HG02885 (cell line): ENCODE measurements around the gene PRSS36.
"Not testable (repeated sequence)": the region's sequence is repeated elsewhere in the genome, so short reads cannot be mapped to it uniquely, and the experiment has no call there.

ENCODE experiments used
- ATAC-seq: cut with Tn5 transposase; IDR thresholded peaks from one replicate; pipeline ENCODE4 v1.9.1; 2021; ENCODE audit warnings: mild to moderate bottlenecking; ENCODE audit not compliant: unreplicated experiment, poor library complexity

The PRSS36 gene

GRCh38 chr16:31149894-31150890, at the start of gene PRSS36:
TSS of gene PRSS36 (minus strand) at chr16:31150066. CDS start at chr16:31150035, 31 bp downstream.
- ATAC-seq = no peak

DNA sequence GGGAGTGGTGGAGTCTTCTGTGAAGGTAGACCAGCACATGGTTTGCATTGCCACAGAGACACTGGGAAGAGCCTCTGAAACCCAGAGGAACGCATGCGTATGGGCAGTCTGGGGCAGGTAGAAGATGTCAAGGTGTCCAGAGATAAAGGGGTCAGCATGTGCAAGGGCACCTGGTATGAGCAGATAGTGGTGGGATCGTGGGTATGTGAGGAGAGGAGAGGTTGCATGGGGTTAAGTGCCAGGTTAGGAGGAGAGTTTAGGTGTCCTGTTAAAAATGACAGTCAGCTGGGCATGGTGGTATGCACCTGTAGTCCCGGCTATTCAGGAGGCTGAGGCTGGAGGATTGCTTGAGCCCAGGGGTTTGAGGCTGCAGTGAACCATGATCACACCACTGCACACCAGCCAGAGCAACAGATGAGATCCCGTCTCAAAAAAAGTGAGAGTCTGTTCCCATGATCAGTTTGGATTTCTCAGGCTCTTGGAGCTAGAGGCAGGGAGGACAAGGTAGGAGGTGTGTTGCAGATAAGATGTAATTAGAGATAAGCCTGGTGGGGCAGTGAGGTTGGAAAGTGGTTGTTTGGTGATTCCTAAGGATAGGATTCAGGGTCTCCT, 49.7 kb upstream of the PRSS36 start:
- no peak for ATAC-seq

- no peak for ATAC-seq
Observed at GRCh38 chr16:31198207-31198882, 48.5 kb upstream of the PRSS36 start.

- no peak for ATAC-seq
Observed at GRCh38 chr16:31196324-31197088, 46.6 kb upstream of the PRSS36 start.

DNA sequence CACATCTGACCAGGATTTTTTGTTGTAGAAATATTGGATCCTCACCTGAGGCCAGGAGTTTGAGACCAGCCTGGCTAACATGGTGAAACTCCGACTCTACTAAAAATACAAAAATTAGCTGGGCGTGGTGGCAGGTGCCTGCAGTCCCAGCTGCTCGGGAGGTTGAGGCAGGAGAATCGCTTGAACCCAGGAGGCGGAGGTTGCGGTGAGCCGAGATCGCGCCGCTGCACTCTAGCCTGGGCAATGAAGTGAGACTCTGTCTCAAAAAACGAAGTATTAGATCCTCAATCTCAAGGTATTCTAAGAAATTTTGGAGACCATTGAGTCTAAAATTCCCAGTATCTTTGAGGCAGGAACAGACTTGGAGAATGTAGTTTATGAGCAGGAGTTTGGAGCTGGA, 46.0 kb upstream of the PRSS36 start:
- not testable (repeated sequence) for ATAC-seq

GRCh38 chr16:31194898-31195297, 45.0 kb upstream of the PRSS36 start:
- ATAC-seq = no peak

- no peak for ATAC-seq
Observed at GRCh38 chr16:31193874-31194273, 44.0 kb upstream of the PRSS36 start.

GRCh38 chr16:31192856-31193642, 43.2 kb upstream of the PRSS36 start:
- ATAC-seq = no peak

DNA sequence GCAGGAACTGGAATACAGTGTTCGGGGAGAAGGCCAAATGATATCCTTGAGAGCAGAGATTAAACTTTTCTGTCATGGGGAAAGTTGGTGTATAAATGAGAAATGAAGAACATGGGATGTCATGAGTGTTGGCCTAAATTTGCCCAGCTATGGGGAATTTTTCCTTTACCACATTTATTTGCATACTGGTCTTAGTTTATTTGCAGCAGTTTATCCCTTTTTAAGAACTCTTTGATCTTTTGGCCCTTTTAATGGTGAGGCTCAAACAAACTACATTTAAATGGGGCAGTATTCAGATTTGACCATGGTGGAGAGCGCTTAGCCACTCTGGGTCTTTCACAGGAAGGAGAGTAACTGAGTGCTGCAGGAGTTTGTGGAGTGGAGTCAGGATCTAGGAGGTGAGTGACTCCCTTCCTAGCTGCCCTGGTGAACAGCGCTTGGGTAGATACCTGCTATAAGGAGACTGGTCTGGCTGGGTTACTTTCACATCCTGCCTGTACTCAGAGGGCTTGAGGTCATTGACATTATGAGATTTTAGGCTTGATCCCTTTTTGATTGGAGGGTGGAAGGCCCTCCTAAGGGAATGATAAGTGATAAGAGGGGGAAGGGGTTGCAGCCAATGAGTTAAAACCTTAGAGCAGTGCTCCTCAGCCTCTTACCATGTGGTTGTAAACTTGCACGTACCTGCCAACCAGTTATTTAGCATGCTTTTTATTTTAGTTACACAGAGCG, 42.0 kb upstream of the PRSS36 start:
- no peak for ATAC-seq

GRCh38 chr16:31190818-31191444, 41.1 kb upstream of the PRSS36 start:
- no peak for ATAC-seq

- ATAC-seq = no peak
Observed at GRCh38 chr16:31190061-31190460, 40.2 kb upstream of the PRSS36 start.

DNA sequence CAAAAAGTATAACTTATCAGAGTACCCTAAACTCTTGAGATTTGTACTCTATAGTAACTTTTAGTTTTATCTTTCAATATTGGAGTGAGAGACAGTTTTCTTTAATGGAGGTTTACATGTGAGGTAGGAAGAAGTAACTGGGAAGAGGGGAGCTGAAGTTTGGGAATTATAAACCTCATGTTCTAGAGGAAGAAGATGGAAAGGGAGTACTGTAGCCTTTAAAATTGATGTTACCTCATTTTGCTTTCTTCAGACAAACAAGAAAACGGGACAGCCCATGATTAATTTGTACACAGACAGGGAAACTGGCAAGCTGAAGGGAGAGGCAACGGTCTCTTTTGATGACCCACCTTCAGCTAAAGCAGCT, 39.5 kb upstream of the PRSS36 start:
- ATAC-seq = no peak

DNA sequence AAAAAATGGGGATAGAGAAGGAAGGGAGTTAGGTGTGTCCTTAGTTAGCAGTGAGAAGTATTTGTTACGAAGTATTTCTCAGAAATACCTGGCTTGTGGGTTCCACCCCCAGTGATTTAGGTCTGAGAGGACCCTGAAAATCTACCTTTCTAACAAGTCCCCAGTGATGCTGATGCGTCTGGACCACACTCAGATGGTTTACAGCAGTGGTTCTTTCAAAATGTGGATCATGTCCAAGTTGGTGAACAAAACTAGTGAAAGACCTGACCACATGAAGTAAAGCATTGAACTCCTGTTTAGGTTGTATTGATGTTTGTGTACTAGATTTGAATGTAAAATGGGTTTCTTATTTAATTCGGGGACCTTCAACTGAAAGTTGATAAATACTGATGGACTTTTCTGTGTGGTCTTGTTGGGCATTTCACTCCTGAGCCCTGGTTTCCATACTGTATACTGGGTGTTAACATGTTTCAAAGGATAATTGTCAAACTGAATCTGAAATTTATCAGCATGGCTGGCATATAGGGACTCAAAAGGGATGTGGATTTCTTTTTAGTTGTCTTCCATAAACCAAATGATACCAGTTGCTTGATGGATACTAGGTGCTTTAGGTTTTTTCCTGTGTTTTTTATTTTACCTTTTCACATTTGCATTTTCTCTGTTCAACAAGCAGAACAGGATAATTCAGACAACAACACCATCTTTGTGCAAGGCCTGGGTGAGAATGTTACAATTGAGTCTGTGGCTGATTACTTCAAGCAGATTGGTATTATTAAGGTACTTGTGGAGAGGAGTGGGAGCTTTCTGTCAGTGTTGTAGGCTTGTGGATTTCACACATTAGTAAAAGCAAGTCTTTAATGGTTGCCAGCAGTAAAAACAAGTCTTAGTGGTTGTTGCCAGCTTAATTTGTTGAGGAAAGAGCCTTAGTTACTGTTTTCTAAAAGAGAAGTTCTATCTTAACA, 38.9 kb upstream of the PRSS36 start:
- no peak for ATAC-seq

GRCh38 chr16:31187808-31188189, 37.9 kb upstream of the PRSS36 start:
- ATAC-seq = no peak

GRCh38 chr16:31186930-31187807, 37.3 kb upstream of the PRSS36 start:
- no peak for ATAC-seq

DNA sequence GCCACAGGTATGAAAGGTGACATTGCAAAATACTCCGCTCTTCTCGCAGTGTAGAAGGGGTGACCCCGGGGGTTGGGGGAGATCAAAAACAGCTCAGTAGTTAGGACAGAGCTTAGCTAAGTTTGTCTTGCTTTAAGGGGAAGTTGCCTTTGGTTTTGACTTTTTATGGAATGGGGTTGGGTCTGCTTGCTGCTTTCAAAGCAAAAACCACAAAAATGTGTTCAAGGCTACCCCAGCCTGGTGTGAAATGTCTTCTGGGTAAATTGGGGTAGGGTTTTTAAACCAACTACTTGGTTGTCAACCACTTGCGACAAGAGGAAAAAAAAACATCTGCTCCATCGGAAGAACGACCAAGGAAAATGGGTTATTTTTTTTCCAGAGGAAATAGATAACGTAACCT, 36.3 kb upstream of the PRSS36 start:
- no peak for ATAC-seq
